Astrocyte (in vitro differentiated cells and primary cell): ENCODE measurements around the gene SLC6A15. TPM values are rescaled to one million over a fixed set of nuclear protein-coding genes. Genes with fewer than 3 reads are reported as not detected.

ENCODE experiments used
- DNase-seq: peaks from one replicate; pipeline ENCODE4 v3.0.0-alpha.2; 2010; ENCODE audit warnings: low read depth
- FAIRE-seq: peaks from 2 replicates; lab custom pipeline; 2011; peaks lifted over from hg19 to GRCh38; lab: Jason Lieb, UNC
- H2AFZ ChIP-seq: 2 replicates; pipeline ENCODE4 v1.6.0; 2012; ENCODE audit warnings: low read depth, low read length, inconsistent platforms
- H3K27ac ChIP-seq: 2 replicates; pipeline ENCODE4 v1.5.1; 2011; ENCODE audit warnings: low read depth, low read length, inconsistent platforms
- H3K27me3 ChIP-seq: 2 replicates; pipeline ENCODE4 v1.6.0; 2011; ENCODE audit warnings: low read length, inconsistent platforms; ENCODE audit not compliant: insufficient read depth
- H3K36me3 ChIP-seq: 2 replicates; pipeline ENCODE4 v1.5.1; 2011; ENCODE audit warnings: low read length, inconsistent platforms; ENCODE audit not compliant: insufficient read depth
- H3K4me1 ChIP-seq: 2 replicates; pipeline ENCODE4 v1.5.1; 2011; ENCODE audit warnings: low read length, inconsistent platforms; ENCODE audit not compliant: insufficient read depth
- H3K4me2 ChIP-seq: 2 replicates; pipeline ENCODE4 v1.6.0; 2012; ENCODE audit warnings: low read length, inconsistent platforms
- H3K4me3 ChIP-seq: 2 replicates; pipeline ENCODE4 v1.5.1; 2011; ENCODE audit warnings: low read depth, mild to moderate bottlenecking, low read length, inconsistent platforms; ENCODE audit not compliant: insufficient read depth
- H3K79me2 ChIP-seq: 2 replicates; pipeline ENCODE4 v1.6.0; 2012; ENCODE audit warnings: mild to moderate bottlenecking, low read length, inconsistent platforms; ENCODE audit not compliant: insufficient read depth
- H3K9ac ChIP-seq: 2 replicates; pipeline ENCODE4 v1.6.0; 2012; ENCODE audit warnings: mild to moderate bottlenecking, low read length, inconsistent platforms
- H3K9me3 ChIP-seq: 2 replicates; pipeline ENCODE4 v1.5.1; 2012; ENCODE audit warnings: low read depth, mild to moderate bottlenecking, low read length, inconsistent platforms; ENCODE audit not compliant: insufficient read depth
- H4K20me1 ChIP-seq: 2 replicates; pipeline ENCODE4 v1.6.0; 2012; ENCODE audit warnings: low read length, inconsistent platforms; ENCODE audit not compliant: insufficient read depth
- H3K27ac Mint-ChIP-seq: one replicate; pipeline ENCODE4 v1.8.0; 2021; ENCODE audit warnings: mild to moderate bottlenecking, mixed read lengths; ENCODE audit not compliant: unreplicated experiment
- H3K27me3 Mint-ChIP-seq: one replicate; pipeline ENCODE4 v1.8.0; 2021; ENCODE audit warnings: low read depth, mixed read lengths; ENCODE audit not compliant: unreplicated experiment
- H3K36me3 Mint-ChIP-seq: one replicate; pipeline ENCODE4 v1.8.0; 2021; ENCODE audit warnings: low read depth, mixed read lengths; ENCODE audit not compliant: unreplicated experiment
- H3K4me1 Mint-ChIP-seq: one replicate; pipeline ENCODE4 v1.8.0; 2021; ENCODE audit warnings: low read depth, mixed read lengths; ENCODE audit not compliant: unreplicated experiment
- H3K4me3 Mint-ChIP-seq: one replicate; pipeline ENCODE4 v1.8.0; 2021; ENCODE audit warnings: mild to moderate bottlenecking, moderate library complexity, mixed read lengths; ENCODE audit not compliant: unreplicated experiment
- H3K9me3 Mint-ChIP-seq: one replicate; pipeline ENCODE4 v1.8.0; 2021; ENCODE audit warnings: mild to moderate bottlenecking, mixed read lengths; ENCODE audit not compliant: unreplicated experiment
- CTCF ChIP-seq: IDR thresholded peaks from 2 replicates; pipeline ENCODE4 v1.5.1; 2011; ENCODE audit warnings: low read depth, mild to moderate bottlenecking, inconsistent platforms, low read length, moderate library complexity; ENCODE audit not compliant: insufficient read depth
- EZH2 ChIP-seq: IDR thresholded peaks from 2 replicates; pipeline ENCODE4 v1.6.1; 2012; ENCODE audit warnings: mild to moderate bottlenecking, low read length, inconsistent platforms; ENCODE audit not compliant: insufficient read depth
- total RNA-seq: library from RNA; stranded (reverse); gene quantifications from 2 replicates; pipeline ENCODE4 v1.2.1, GENCODE V29; 2021

SLC6A15 gene
- total RNA-seq, 1 donor from 2014 or later: 16.7 TPM

- H3K27ac Mint-ChIP-seq: no peak overlapping the region
- peak; percentile 13 for FAIRE-seq
Observed at GRCh38 chr12:84874125-84874824, 38.3 kb downstream of the SLC6A15 start.

GRCh38 chr12:84862186-84862585, 50.4 kb downstream of the SLC6A15 start:
- no peaks in the 10 kb centered on the region for H4K20me1 ChIP-seq
- Mint-ChIP-seq H3K36me3 (no peaks in the 10 kb centered on the region), H3K27me3 (no peaks in the 10 kb centered on the region), H3K9me3 (peaks cover 1% of the 10 kb centered on the region), H3K27ac (no peak overlapping the region), H3K4me1 (no peaks in the 10 kb centered on the region), H3K4me3 (no peak overlapping the region)
- H3K27ac ChIP-seq: no peak overlapping the region
- no peak overlapping the region for H2AFZ ChIP-seq
- no peak overlapping the region for H3K9ac ChIP-seq
- no peaks in the 10 kb centered on the region for H3K36me3 ChIP-seq
- DNase-seq (no peak), FAIRE-seq (no peak)
- TF ChIP-seq EZH2: no peak
- no peak for TF ChIP-seq CTCF
- H3K4me3 ChIP-seq: no peak overlapping the region
- H3K9me3 ChIP-seq: no peaks in the 10 kb centered on the region
- H3K4me2 ChIP-seq: no peak overlapping the region
- H3K27me3 ChIP-seq: no peaks in the 10 kb centered on the region
- no peaks in the 10 kb centered on the region for H3K79me2 ChIP-seq
- H3K4me1 ChIP-seq: no peaks in the 10 kb centered on the region

More at GRCh38 chr12:84874125-84874824, 38.3 kb downstream of the SLC6A15 start:
- Histone ChIP-seq H3K27me3 (no peaks in the 10 kb centered on the region), H3K79me2 (no peaks in the 10 kb centered on the region), H3K4me3 (no peak overlapping the region), H2AFZ (no peak overlapping the region), H4K20me1 (no peaks in the 10 kb centered on the region), H3K4me2 (no peak overlapping the region), H3K4me1 (no peaks in the 10 kb centered on the region), H3K9me3 (no peaks in the 10 kb centered on the region), H3K27ac (no peak overlapping the region), H3K36me3 (no peaks in the 10 kb centered on the region), H3K9ac (no peak overlapping the region)
- H3K36me3 Mint-ChIP-seq: no peaks in the 10 kb centered on the region
- no peaks in the 10 kb centered on the region for H3K9me3 Mint-ChIP-seq
- TF ChIP-seq EZH2 (no peak), CTCF (peak; percentile 71)
- H3K27me3 Mint-ChIP-seq: no peaks in the 10 kb centered on the region
- peak; percentile 21 for DNase-seq
- H3K4me3 Mint-ChIP-seq: no peak overlapping the region
- H3K4me1 Mint-ChIP-seq: peaks cover 1% of the 10 kb centered on the region

- FAIRE-seq: no peak
- H3K27me3 ChIP-seq: no peaks in the 10 kb centered on the region
- H3K36me3 ChIP-seq: no peaks in the 10 kb centered on the region
- H3K36me3 Mint-ChIP-seq: no peaks in the 10 kb centered on the region
- TF ChIP-seq CTCF: no peak
- TF ChIP-seq EZH2: no peak
- no peaks in the 10 kb centered on the region for H3K9me3 ChIP-seq
- no peaks in the 10 kb centered on the region for H4K20me1 ChIP-seq
- no peak overlapping the region for H3K9ac ChIP-seq
- H3K4me3 Mint-ChIP-seq: no peak overlapping the region
- H3K9me3 Mint-ChIP-seq: peaks cover 1% of the 10 kb centered on the region
- no peaks in the 10 kb centered on the region for H3K79me2 ChIP-seq
- no peaks in the 10 kb centered on the region for H3K27me3 Mint-ChIP-seq
- peaks cover 7% of the 10 kb centered on the region for H3K4me1 Mint-ChIP-seq
- H3K4me1 ChIP-seq: no peaks in the 10 kb centered on the region
- H2AFZ ChIP-seq: no peak overlapping the region
- no peak overlapping the region for H3K27ac Mint-ChIP-seq
- DNase-seq: no peak
- H3K27ac ChIP-seq: no peak overlapping the region
- no peak overlapping the region for H3K4me3 ChIP-seq
- no peak overlapping the region for H3K4me2 ChIP-seq
Observed at GRCh38 chr12:84860718-84861117, 51.9 kb downstream of the SLC6A15 start.
